Measurements from ENCODE around the gene CFAP43. TPM values are rescaled to one million over a fixed set of nuclear protein-coding genes. Genes with fewer than 3 reads are reported as not detected.
"Not testable (repeated sequence)": the region's sequence is repeated elsewhere in the genome, so short reads cannot be mapped to it uniquely, and the experiment has no call there.

The CFAP43 gene
- total and polyA plus RNA-seq, 2 experiments from 2014 or later = 0.57 to 0.83 TPM

DNA sequence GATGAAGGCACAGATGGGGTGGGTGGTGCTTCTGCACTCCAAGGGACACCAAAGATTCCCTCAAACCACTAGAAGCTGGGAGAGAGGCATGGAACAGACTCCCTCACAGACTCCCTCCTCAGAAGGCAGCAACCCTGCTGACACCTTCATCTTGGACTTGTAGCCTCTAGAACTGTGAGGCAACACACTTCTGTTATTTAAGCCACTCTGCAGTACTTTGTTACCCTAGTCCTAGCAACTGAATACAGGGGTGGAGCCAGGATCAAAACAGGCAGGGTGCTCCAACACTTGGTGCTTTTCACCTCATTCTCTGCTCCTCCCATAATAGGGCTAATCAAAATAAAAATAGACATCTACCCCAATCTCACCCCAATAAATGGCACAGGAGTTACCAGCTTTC, 20.2 kb upstream of the CFAP43 start:
- peak overlapping the region; percentile 77 for H3K27ac ChIP-seq

DNA sequence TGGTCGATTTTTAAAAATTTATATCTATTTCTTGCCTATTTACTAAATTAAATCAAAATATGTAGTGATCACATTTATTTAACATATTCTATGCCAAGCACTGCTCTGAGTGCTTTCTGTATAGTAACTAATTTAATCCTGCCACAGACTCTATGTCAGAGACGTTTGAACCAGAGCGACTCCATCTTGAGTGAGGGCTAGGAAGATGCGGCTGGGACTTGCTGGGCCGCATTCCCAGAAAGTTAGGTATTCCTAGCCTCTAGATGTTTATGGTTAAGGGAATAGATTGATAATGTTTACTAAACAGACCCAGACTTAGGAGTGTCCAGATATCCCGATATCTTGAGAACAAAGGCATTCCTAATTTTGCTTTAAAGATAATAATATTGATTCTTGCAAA, 19.3 kb upstream of the CFAP43 start:
- Histone ChIP-seq H3K36me3 (replicated peaks; ENCODE audit: insufficient read depth, low read depth) (no peaks in the 10 kb centered on the region), H3K9me2 (replicated peaks; ENCODE audit: insufficient read depth) (no peaks in the 10 kb centered on the region), H3K27ac (no peak overlapping the region), H4K20me1 (ENCODE audit: insufficient read depth, poor library complexity, severe bottlenecking) (no peaks in the 10 kb centered on the region), H3K9me3 (ENCODE audit: low read depth) (no peaks in the 10 kb centered on the region), H2AFZ (no peak overlapping the region), H3K27me3 (no peaks in the 10 kb centered on the region), H3K79me2 (peaks cover 16% of the 10 kb centered on the region), H3K4me2 (no peak overlapping the region), H3K4me3 (no peak overlapping the region), H3K4me1 (ENCODE audit: insufficient read depth) (peaks cover 42% of the 10 kb centered on the region)
- 73% methylated on average over 6 of the region's 6 CpGs for WGBS (ENCODE audit: low lambda C conversion rate, missing lambda C conversion rate)
- TF ChIP-seq EZH2 (IDR thresholded peaks at IDR 0.05; ENCODE audit: borderline replicate concordance) (no peak), CTCF (IDR thresholded peaks at IDR 0.05; ENCODE audit: poor library complexity) (no peak), EZH2phosphoT487 (IDR thresholded peaks at IDR 0.05; ENCODE audit: low read depth, severe bottlenecking, unreplicated experiment) (no peak)
- no peak for DNase-seq (ENCODE audit: low spot score)

More for the DNA sequence above, 20.2 kb upstream of the CFAP43 start:
- Histone ChIP-seq H4K20me1 (ENCODE audit: insufficient read depth, poor library complexity, severe bottlenecking) (no peaks in the 10 kb centered on the region), H3K4me3 (no peak overlapping the region), H3K27me3 (no peaks in the 10 kb centered on the region), H3K9me2 (replicated peaks; ENCODE audit: insufficient read depth) (no peaks in the 10 kb centered on the region), H3K79me2 (peaks cover 25% of the 10 kb centered on the region), H3K9me3 (ENCODE audit: low read depth) (no peaks in the 10 kb centered on the region), H3K36me3 (replicated peaks; ENCODE audit: insufficient read depth, low read depth) (no peaks in the 10 kb centered on the region), H2AFZ (no peak overlapping the region), H3K4me2 (peak overlapping the region; percentile 40), H3K4me1 (ENCODE audit: insufficient read depth) (peaks cover 46% of the 10 kb centered on the region)
- TF ChIP-seq EZH2 (IDR thresholded peaks at IDR 0.05; ENCODE audit: borderline replicate concordance) (no peak), EZH2phosphoT487 (IDR thresholded peaks at IDR 0.05; ENCODE audit: low read depth, severe bottlenecking, unreplicated experiment) (no peak), CTCF (IDR thresholded peaks at IDR 0.05; ENCODE audit: poor library complexity) (no peak)
- peak; percentile 21 for DNase-seq (ENCODE audit: low spot score)

DNA sequence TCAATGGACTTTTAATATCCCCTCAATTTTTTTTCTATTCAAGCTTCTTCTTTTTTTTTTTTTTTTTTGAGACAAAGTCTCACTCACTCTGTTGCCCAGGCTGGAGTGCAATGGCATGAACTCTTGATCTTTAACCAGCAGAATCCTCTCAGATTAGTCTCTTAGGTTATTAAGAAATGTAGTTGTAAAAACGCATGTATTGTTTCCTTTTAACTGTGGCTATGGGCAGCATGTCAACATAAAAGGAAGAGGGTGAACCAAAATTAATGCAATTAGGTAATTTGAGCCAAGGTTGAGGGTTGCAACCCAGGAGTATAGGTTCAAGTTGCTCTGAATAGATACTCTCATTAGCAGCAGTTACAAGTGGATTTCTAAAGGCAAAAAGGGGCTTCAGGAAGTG, 18.2 kb upstream of the CFAP43 start:
- no peak overlapping the region for H2AFZ ChIP-seq
- peak overlapping the region; percentile 39 for H3K4me2 ChIP-seq
- DNase-seq (ENCODE audit: low spot score) = no peak
- TF ChIP-seq EZH2 (IDR thresholded peaks at IDR 0.05; ENCODE audit: borderline replicate concordance) (no peak), CTCF (IDR thresholded peaks at IDR 0.05; ENCODE audit: poor library complexity) (no peak), EZH2phosphoT487 (IDR thresholded peaks at IDR 0.05; ENCODE audit: low read depth, severe bottlenecking, unreplicated experiment) (no peak)
- no peaks in the 10 kb centered on the region for H3K9me2 ChIP-seq (replicated peaks; ENCODE audit: insufficient read depth)
- H3K9me3 ChIP-seq (ENCODE audit: low read depth) = no peaks in the 10 kb centered on the region
- WGBS (ENCODE audit: low lambda C conversion rate, missing lambda C conversion rate) = 38% methylated on average over 1 of the region's 1 CpG
- H3K4me3 ChIP-seq = no peak overlapping the region
- peaks cover 35% of the 10 kb centered on the region for H3K4me1 ChIP-seq (ENCODE audit: insufficient read depth)
- H3K27me3 ChIP-seq = no peaks in the 10 kb centered on the region
- H3K36me3 ChIP-seq (replicated peaks; ENCODE audit: insufficient read depth, low read depth) = no peaks in the 10 kb centered on the region
- H4K20me1 ChIP-seq (ENCODE audit: insufficient read depth, poor library complexity, severe bottlenecking) = no peaks in the 10 kb centered on the region
- H3K79me2 ChIP-seq = peaks cover 8% of the 10 kb centered on the region
- peak overlapping the region; percentile 51 for H3K27ac ChIP-seq

DNA sequence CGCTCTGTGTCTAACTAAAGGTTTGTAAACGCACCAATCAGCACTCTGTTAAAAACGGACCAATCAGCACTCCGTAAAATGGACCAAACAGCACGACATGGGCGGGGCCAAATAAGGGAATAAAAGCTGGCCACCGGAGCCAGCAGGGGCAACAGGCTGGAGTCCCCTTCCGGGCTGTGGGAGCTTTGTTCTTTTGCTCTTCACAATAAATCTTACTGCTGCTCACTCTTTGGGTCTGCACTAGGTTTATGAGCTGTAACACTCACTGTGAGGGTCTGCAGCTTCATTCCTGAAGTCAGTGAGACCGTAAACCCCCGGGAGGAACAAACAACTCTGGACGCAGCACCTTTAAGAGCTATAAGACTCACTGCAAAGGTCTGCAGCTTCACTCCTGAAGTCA, 16.8 kb upstream of the CFAP43 start:
- peaks cover 30% of the 10 kb centered on the region for H3K4me1 ChIP-seq (ENCODE audit: insufficient read depth)
- H3K4me2 ChIP-seq; H3K27me3 ChIP-seq; H3K4me3 ChIP-seq; H3K36me3 ChIP-seq (replicated peaks; ENCODE audit: insufficient read depth, low read depth); H3K27ac ChIP-seq; H3K79me2 ChIP-seq; H2AFZ ChIP-seq; H3K9me3 ChIP-seq (ENCODE audit: low read depth); H3K9me2 ChIP-seq (replicated peaks; ENCODE audit: insufficient read depth); DNase-seq (ENCODE audit: low spot score); H4K20me1 ChIP-seq (ENCODE audit: insufficient read depth, poor library complexity, severe bottlenecking): not testable (repeated sequence)
- 72% methylated on average over 11 of the region's 11 CpGs for WGBS (ENCODE audit: low lambda C conversion rate, missing lambda C conversion rate)

Measured in hepatocyte (in vitro differentiated cells).